Ovary (tissue), 9 donors: Measurements from ENCODE around the gene GABRR3. TPM values are rescaled to one million over a fixed set of nuclear protein-coding genes. Genes with fewer than 3 reads are reported as not detected.

Source experiments
- DNase-seq, 5 donors: peaks; one replicate each; pipeline ENCODE4 v3.0.0-alpha.2; 2019 to 2020
- H3K27ac ChIP-seq, 2 donors: fragments of 200-600 bp; one replicate each; pipeline versions ENCODE4 v1.5.1 to v1.8.0; 2019 to 2022
- H3K27me3 ChIP-seq: fragments of 200-600 bp; one replicate; pipeline ENCODE4 v1.8.0; 2022
- H3K36me3 ChIP-seq: fragments of 200-600 bp; sonication (generic); one replicate; pipeline ENCODE4 v1.5.1; 2019
- H3K4me1 ChIP-seq: one replicate; pipeline ENCODE4 v1.8.1; 2013; ENCODE audit warnings: mild to moderate bottlenecking, moderate library complexity; ENCODE audit not compliant: insufficient read depth
- H3K4me3 ChIP-seq: fragments of 200-600 bp; sonication (generic); one replicate; pipeline ENCODE4 v1.5.1; 2017
- H3K9me3 ChIP-seq, 2 donors: fragments of 200-600 bp in 1 of 2; sonication (generic) in 1 of 2; one replicate each; pipeline versions ENCODE4 v1.5.1 to v1.8.1; 2013 to 2019; ENCODE audit warnings: mild to moderate bottlenecking in 1 of 2, moderate library complexity in 1 of 2
- CTCF ChIP-seq, 3 donors: fragments of 450-650 bp in 2 of 3; fragments of 200-600 bp in 1 of 3; IDR thresholded peaks; one replicate each; pipeline versions ENCODE4 v1.5.1 to v1.8.0; 2016 to 2022; ENCODE audit warnings: antibody characterized with exemption in 3 of 3, mild to moderate bottlenecking in 1 of 3
- EP300 ChIP-seq: sonication (generic); formaldehyde crosslinking; IDR thresholded peaks from one replicate; pipeline ENCODE4 v1.6.1; 2017; ENCODE audit warnings: antibody characterized with exemption
- POLR2A ChIP-seq: fragments of 450-650 bp; IDR thresholded peaks from one replicate; pipeline ENCODE4 v1.6.1; 2017; ENCODE audit warnings: antibody characterized with exemption, mild to moderate bottlenecking, moderate library complexity
- WGBS, 3 donors: extraction: QIAGEN DNeasy Blood & Tissue Kit in 1 of 3; methylation state at CpG; one replicate each; pipeline versions ENCODE4 v1.1.5 to v1.1.7; 2013 to 2017; 5-methylcytosine and 5-hydroxymethylcytosine counted together
- intact Hi-C, 4 donors: fragments of 100-400 bp; cut with DNase I; formaldehyde crosslinking; loops; one replicate each; pipeline versions ENCODE4 v1.11.0 to v1.15.1; 2022 to 2023
- polyA plus RNA-seq, 2 donors: library from polyadenylated mRNA; stranded (reverse); fragments of 200-250 nt in 1 of 2; fragments of 350-450 nt in 1 of 2; fragmentation: Illumina TruSeq in 1 of 2; extraction: RNeasy Lipid Tissue Mini Kit (QIAGEN cat#74804) in 1 of 2; gene quantifications; one replicate each; pipeline ENCODE4 v1.2.3, GENCODE V29; 2013 to 2014
- total RNA-seq, 7 donors: library from RNA; depleted of rRNA in 2 of 7; stranded (reverse); fragments of >200 nt in 2 of 7; fragmentation: NEBNext Ultra II Directional in 3 of 7; extraction: Animal tissue kit (Norgen Biotek cat#: 25700) in 3 of 7; gene quantifications; one replicate each; pipeline versions ENCODE4 v1.1.0 to v1.2.4, GENCODE V29; 2016 to 2023
- donor health status: DM: no; HTN: no; CAD: no; lungs with moderate emphysema.
- donor health status: DM: no; HTN: no; CAD: no.
- donor health status: Bipolar disorder and iron deficiency.
- donor health status: DM: yes; HTN: yes; CAD: no.
- donor health status: DM: no; HTN: no; CAD: no.
- donor health status: DM: yes; HTN: yes; CAD: no.

Gene GABRR3
- total and polyA plus RNA-seq, 9 donors: not detected

GRCh38 chr3:97987306-97987705 is 47.8 kb downstream of the GABRR3 start:
- no peaks in the 10 kb centered on the region for H3K9me3 ChIP-seq
- no peak for DNase-seq
- H3K27ac ChIP-seq: no peak overlapping the region
- H3K4me1 ChIP-seq: no peaks in the 10 kb centered on the region
- no peak overlapping the region for H3K4me3 ChIP-seq
- no peaks in the 10 kb centered on the region for H3K27me3 ChIP-seq
- no peaks in the 10 kb centered on the region for H3K36me3 ChIP-seq
- intact Hi-C loops: no loop called here
- TF ChIP-seq CTCF (IDR thresholded peaks at IDR 0.05) (no peak), EP300 (no peak), POLR2A (no peak)
- 82 to 84% (median 82%) methylated on average over 2 of the region's 2 CpGs for WGBS, 3 donors

GRCh38 chr3:97983933-97984491 is 51.1 kb downstream of the GABRR3 start:
- 42 to 45% (median 45%) methylated on average over 2 of the region's 2 CpGs for WGBS, 3 donors
- H3K36me3 ChIP-seq: no peaks in the 10 kb centered on the region
- no peak overlapping the region for H3K27ac ChIP-seq
- H3K27me3 ChIP-seq: no peaks in the 10 kb centered on the region
- DNase-seq: no peak
- no peak overlapping the region for H3K4me3 ChIP-seq
- TF ChIP-seq EP300 (no peak), POLR2A (no peak), CTCF (IDR thresholded peaks at IDR 0.05) (no peak)
- intact Hi-C loops: no loop called here
- H3K9me3 ChIP-seq: no peaks in the 10 kb centered on the region
- peaks cover 2% of the 10 kb centered on the region for H3K4me1 ChIP-seq

- 63 to 82% (median 67%) methylated on average over 3 of the region's 3 CpGs for WGBS, 3 donors
- TF ChIP-seq POLR2A: no peak
- TF ChIP-seq EP300: no peak
- no peak for TF ChIP-seq CTCF (IDR thresholded peaks at IDR 0.05)
- no peak for DNase-seq
- Histone ChIP-seq H3K4me1 (peaks cover 2% of the 10 kb centered on the region), H3K27me3 (no peaks in the 10 kb centered on the region), H3K4me3 (no peak overlapping the region), H3K36me3 (no peaks in the 10 kb centered on the region), H3K9me3 (no peaks in the 10 kb centered on the region), H3K27ac (no peak overlapping the region)
- intact Hi-C loops: no loop called here
Observed at GRCh38 chr3:97981886-97982285, 53.2 kb downstream of the GABRR3 start.

- intact Hi-C loops: no loop called here
- 43 to 50% (median 44%) methylated on average over 3 of the region's 3 CpGs for WGBS, 3 donors
- Histone ChIP-seq H3K36me3 (no peaks in the 10 kb centered on the region), H3K27ac (no peak overlapping the region), H3K27me3 (no peaks in the 10 kb centered on the region), H3K9me3 (no peaks in the 10 kb centered on the region), H3K4me3 (no peak overlapping the region), H3K4me1 (peaks cover 2% of the 10 kb centered on the region)
- DNase-seq: no peak
- TF ChIP-seq EP300: no peak
- TF ChIP-seq POLR2A: no peak
- TF ChIP-seq CTCF (IDR thresholded peaks at IDR 0.05): no peak
Observed at GRCh38 chr3:97979610-97980009, 55.5 kb downstream of the GABRR3 start.
